Hepatic stellate cell (primary cell): Measurements from ENCODE around the gene PRSS38.
"Not testable (repeated sequence)": the region's sequence is repeated elsewhere in the genome, so short reads cannot be mapped to it uniquely, and the experiment has no call there.

Experiments used
- DNase-seq: peaks from one replicate; pipeline ENCODE4 v3.0.0; 2011; ENCODE audit warnings: low spot score

PRSS38 gene

GRCh38 chr1:227844320-227845146 is 29.1 kb downstream of the PRSS38 start:
- DNase-seq, result no peak

DNA sequence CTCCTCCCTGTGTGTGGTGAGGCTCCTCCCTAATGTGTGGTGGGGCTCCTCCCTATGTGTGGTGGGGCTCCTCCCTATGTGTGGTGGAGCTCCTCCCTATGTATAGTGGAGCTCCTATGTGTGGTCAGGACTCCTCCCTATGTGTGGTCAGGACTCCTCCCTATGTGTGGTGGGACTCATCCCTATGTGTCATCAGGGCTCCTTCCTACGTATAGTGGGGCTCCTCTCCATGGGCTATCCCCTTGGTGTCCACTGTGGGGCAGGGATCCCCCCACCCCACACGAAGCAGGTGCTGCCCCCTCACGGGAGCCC is 29.6 kb downstream of the PRSS38 start:
- no peak for DNase-seq

DNA sequence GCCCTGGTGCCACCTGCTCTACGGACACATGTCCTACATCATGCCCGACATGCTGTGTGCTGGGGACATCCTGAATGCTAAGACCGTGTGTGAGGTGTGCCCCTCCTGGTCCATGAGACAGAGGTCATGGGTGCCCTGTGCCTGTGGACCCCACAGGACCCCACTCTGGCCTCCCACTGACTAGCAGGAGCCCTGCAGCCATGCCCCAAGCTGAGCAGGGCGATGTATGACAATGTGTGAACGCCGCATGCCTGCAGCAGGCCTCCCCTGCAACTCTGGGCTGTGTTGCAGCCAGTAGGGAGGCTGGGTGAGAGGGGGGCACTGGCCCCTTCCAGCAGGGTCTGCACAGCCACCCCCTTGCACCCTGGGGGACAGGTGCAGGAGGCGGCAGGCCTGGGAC is 30.0 kb downstream of the PRSS38 start:
- no peak for DNase-seq

DNA sequence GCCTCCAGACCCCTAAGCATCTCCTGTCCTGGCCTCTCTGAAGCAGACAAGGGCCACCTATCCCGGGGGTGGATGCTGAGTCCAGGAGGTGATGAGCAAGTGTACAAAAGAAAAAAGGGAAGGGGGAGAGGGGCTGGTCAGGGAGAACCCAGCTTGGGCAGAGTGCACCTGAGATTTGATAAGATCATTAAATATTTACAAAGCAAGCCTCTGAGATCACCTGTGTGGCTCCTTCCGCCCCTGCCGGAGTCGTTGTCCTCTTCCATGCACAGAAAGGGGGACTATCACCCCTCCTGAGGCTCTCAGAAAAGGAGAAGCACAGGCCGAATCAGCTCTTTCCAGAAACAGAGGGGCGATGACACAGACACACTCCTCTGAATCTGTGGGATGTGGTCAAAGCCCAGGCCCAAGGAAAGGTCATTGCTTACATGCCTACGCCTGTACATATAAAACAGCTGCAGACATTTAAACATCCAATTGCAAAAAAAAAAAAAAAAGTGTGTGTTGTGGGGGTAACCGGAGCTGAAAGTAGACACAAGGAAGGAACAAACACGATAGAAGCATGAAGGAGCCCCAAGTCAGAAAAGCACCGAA is 30.9 kb downstream of the PRSS38 start:
- DNase-seq, result no peak

- not testable (repeated sequence) for DNase-seq
These were observed 31.6 kb downstream of the PRSS38 start for GRCh38 chr1:227847046-227847445.

- DNase-seq, result no peak
These were observed 33.0 kb downstream of the PRSS38 start for GRCh38 chr1:227848430-227848932.

GRCh38 chr1:227849251-227849650 is 33.8 kb downstream of the PRSS38 start:
- no peak for DNase-seq

DNA sequence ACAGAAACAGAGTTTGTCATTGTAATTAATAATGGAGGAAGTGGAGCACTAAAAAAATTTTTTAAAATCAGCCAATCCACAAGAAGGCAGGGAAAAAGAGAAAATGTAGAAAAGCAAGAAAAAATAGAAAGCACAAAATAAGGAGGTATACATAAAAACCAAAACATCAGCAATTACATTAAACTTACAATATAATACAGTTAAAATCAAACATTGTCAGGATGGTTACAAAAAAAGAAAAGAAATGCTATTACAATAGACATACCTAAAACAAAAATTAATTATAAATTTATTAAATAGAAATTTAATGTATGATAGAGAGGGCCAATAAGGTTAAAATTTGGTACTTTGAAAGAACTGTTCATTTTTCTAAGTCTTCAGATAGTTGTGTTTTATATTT is 38.7 kb downstream of the PRSS38 start:
- DNase-seq, result no peak

DNA sequence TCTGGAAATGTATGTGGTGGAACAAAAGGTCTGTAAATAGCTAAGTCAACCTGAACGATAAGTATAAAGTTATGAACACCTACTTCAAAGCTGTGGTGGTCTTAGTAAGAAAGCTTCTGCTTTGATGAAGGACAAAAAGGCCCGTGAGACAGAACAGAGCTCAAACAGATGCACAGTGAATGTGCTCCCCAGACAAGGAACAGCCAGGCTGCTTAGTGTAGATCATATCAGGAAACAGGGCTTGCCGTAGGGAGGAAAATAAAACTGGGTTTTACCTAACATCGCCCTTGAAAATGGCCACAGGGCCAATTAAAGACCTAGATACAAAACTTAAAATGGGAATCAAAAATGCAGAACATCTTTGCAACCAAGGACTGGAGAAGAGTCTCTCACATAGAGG is 40.2 kb downstream of the PRSS38 start:
- DNase-seq, result no peak

- no peak for DNase-seq
These were observed 40.8 kb downstream of the PRSS38 start for GRCh38 chr1:227856147-227856858.

DNA sequence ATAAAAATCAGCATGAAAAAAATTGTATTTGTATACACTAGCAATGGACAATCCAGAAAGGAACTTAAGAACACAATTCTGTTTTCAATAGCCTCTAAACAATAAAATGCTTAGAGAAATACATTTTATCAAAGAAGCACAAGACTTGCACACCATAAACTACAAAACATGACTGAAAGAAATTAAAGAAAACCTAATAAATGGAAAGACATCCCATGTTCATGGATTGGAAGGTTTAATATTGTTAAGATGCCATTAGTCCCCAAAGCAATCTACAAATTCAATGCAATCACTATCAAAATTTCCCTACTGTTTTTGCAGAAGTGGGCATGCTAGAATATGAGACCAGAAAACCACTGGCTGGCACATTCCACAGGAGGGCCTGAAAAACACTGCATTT is 49.4 kb downstream of the PRSS38 start:
- no peak for DNase-seq

GRCh38 chr1:227869279-227869842 is 53.9 kb downstream of the PRSS38 start:
- DNase-seq, result no peak

DNA sequence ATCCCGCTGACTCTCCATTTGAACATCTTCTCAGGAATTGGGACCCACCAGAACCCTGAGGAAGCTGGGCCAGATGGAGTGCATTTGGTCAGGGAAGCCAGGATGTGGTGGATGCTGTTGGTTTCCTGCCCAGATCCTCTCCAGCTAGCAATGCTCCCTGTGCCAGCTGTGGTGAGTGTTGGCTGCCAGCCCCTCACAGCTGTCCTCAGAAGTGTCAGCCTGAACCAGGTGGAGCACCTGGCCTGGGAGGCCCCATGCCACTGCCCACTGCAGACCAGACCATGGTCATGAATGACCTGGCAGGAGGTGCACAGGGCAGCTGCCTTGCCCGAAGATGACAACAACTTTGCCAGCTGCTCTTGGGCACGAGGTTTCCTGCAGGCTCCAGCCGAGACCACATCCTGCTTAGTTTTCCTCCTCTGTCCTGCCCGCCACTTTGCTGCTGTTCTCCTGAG is 54.4 kb downstream of the PRSS38 start:
- DNase-seq, result no peak

DNA sequence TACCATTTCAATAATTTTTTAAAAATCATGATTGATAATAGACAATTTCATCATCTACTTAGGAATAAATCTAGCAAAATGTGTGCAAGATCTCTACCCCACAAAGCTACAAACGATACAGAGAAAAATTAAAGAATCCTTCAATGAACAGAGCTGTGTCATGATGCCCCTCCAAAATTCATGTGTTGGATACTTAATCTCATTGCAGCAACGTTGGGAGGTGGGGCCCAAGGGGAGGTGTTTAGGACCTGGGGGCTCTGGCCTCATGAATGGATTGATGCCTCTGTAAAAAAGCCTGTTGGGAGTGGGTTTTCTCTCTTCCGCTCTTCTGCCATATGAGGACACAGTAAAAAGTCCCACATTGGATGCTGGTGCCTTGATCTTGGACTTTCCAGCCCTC is 54.9 kb downstream of the PRSS38 start:
- DNase-seq, result no peak

- not testable (repeated sequence) for DNase-seq
These were observed 56.4 kb downstream of the PRSS38 start for GRCh38 chr1:227871892-227872291.

GRCh38 chr1:227877810-227878209 is 62.3 kb downstream of the PRSS38 start:
- DNase-seq, result not testable (repeated sequence)

DNA sequence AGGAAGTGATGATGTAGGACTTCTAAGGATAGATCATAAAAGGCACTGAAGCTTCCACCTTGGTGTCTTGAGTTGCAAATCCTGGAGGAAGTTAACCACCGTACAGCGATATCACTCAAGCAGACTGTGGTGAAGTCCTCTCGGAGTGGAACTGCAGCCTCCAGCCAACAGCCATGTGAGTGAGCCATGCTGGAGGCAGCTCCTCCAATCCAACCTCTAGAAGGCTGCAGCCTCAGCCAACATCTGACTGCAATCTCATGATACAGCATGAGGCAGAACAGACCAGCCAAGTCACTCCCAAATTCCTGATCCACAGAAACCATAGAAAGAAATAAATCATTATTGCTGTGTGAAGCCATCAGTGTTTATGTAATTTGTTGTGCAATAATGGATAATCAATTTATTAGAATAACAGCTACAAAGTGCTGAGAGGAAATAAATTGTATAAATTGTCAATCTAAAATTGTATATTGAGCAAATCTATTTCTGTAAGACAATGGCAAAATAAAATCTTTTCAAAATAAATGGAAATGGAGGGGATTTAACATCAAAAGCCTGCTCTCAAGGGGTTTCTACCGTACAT is 65.0 kb downstream of the PRSS38 start:
- no peak for DNase-seq

GRCh38 chr1:227883073-227883520 is 67.6 kb downstream of the PRSS38 start:
- DNase-seq, result no peak

DNA sequence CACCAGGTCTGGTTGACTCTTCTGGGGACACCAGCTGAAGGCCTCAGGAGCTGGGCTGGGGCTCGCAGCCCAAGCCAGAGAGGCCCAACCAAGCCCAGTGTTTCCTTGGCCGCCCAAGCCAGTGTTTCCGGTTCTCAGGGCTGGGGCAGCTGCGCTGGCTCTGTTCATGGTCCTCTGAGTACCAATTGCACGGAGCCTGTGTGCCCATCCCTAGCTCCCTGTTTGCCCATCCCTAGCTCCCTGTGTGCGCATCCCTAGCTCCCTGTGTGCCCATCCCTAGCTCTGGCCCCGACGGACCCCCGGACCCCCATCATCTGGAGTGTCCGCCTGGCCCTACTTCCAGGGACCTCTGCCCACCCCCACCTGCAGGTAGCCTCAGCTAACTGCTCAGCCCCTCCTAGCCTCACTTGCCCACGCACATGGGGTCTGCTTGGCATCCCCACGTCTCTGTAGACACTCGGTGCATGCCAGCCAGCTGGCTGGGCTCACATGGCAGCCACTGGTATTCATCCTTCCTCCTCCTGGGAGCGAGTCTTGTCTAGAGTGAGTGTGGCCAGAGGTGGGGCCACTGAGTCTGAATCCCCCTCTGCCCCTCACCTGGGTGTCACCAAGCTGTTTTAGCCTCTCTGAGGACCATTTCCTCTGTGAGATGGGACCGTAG is 68.3 kb downstream of the PRSS38 start:
- peak; percentile 6 for DNase-seq

- no peak for DNase-seq
These were observed 69.1 kb downstream of the PRSS38 start for GRCh38 chr1:227884370-227885134.

GRCh38 chr1:227885135-227885647 is 69.7 kb downstream of the PRSS38 start:
- DNase-seq, result no peak
